Esophagus (tissue), 2 donors: Measurements from ENCODE around the gene ELF2. TPM values are rescaled to one million over a fixed set of nuclear protein-coding genes. Genes with fewer than 3 reads are reported as not detected.

Experiments used
- H3K27ac ChIP-seq, 2 donors: one replicate each; pipeline ENCODE4 v1.5.1; 2013; ENCODE audit warnings: low read depth in 2 of 2, mild to moderate bottlenecking in 2 of 2, inconsistent platforms in 1 of 2, low read length in 1 of 2, moderate library complexity in 1 of 2
- H3K27me3 ChIP-seq, 2 donors: one replicate each; pipeline ENCODE4 v1.6.1; 2013; ENCODE audit warnings: low read length in 2 of 2, control low read depth in 1 of 2, mild to moderate bottlenecking in 1 of 2; ENCODE audit not compliant: insufficient read depth in 2 of 2, control insufficient read depth in 1 of 2
- H3K36me3 ChIP-seq, 2 donors: one replicate each; pipeline ENCODE4 v1.6.1; 2013; ENCODE audit warnings: low read length in 1 of 2; ENCODE audit not compliant: control insufficient read depth in 2 of 2, insufficient read depth in 2 of 2
- H3K4me1 ChIP-seq, 2 donors: one replicate each; pipeline ENCODE4 v1.6.1; 2013; ENCODE audit warnings: low read length in 1 of 2; ENCODE audit not compliant: control insufficient read depth in 2 of 2, insufficient read depth in 2 of 2
- H3K4me3 ChIP-seq, 2 donors: one replicate each; pipeline ENCODE4 v1.5.1; 2013; ENCODE audit warnings: low read length in 2 of 2, mild to moderate bottlenecking in 2 of 2, low read depth in 1 of 2, moderate library complexity in 1 of 2
- H3K9me3 ChIP-seq, 2 donors: one replicate each; pipeline ENCODE4 v1.6.1; 2013; ENCODE audit warnings: mild to moderate bottlenecking in 2 of 2, low read depth in 1 of 2, low read length in 1 of 2, moderate library complexity in 1 of 2; ENCODE audit not compliant: control insufficient read depth in 2 of 2, insufficient read depth in 1 of 2
- WGBS, 2 donors: extraction: QIAGEN DNeasy Blood & Tissue Kit; methylation state at CpG; one replicate each; pipeline ENCODE4 v1.1.7; 2013; 5-methylcytosine and 5-hydroxymethylcytosine counted together
- polyA plus RNA-seq, 2 donors: library from polyadenylated mRNA; stranded (reverse); fragments of 200-250 nt; gene quantifications; one replicate each; pipeline ENCODE4 v1.2.3, GENCODE V29; 2013
- donor health status: healthy with polysubstance abuse.
- donor health status: Bipolar disorder and iron deficiency.

Gene ELF2
- polyA plus RNA-seq, 2 donors: 12.4 to 13.6 TPM

DNA sequence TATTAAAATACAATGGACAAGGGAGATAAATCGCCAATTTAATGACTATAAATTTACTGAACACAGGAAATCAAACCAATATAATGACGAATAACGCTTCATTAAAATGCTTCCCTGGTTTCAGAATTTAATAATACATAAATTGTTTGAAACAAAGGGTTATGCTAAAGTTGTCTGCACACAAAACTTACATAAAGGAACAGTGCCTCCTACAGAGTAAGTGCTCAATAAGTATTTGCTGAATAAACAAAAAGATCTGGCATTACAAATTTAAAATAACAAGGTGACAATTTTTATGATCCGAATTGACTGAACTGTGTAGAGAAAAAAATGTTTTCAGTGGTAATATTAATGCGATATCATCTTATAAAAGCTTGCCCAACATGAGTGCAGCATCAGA lies 91.9 kb downstream of the ELF2 start:
- Histone ChIP-seq H3K27ac (no peak overlapping the region), H3K36me3 (no peaks in the 10 kb centered on the region), H3K4me3 (peak overlapping the region in 1 of 2 donors; percentile 85), H3K9me3 (no peaks in the 10 kb centered on the region), H3K4me1 (no peaks in the 10 kb centered on the region), H3K27me3 (no peaks in the 10 kb centered on the region)
- WGBS, 2 donors: 40 to 43% methylated on average over 5 of the region's 5 CpGs

DNA sequence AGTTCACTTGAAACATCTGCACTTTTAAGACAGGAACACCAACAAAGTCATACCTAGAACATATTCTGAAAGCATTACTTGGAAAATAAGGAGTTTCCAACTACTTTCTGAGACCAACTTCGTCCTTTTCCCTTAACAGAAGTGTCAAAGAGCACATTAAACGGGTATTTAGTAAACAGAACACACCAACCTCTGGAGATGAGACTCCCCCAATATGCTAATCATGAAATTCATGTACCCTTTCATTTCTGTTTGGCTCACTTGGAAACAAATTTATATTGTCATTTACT lies 92.3 kb downstream of the ELF2 start:
- H3K27ac ChIP-seq: peak overlapping the region in 1 of 2 donors; percentile 95

DNA sequence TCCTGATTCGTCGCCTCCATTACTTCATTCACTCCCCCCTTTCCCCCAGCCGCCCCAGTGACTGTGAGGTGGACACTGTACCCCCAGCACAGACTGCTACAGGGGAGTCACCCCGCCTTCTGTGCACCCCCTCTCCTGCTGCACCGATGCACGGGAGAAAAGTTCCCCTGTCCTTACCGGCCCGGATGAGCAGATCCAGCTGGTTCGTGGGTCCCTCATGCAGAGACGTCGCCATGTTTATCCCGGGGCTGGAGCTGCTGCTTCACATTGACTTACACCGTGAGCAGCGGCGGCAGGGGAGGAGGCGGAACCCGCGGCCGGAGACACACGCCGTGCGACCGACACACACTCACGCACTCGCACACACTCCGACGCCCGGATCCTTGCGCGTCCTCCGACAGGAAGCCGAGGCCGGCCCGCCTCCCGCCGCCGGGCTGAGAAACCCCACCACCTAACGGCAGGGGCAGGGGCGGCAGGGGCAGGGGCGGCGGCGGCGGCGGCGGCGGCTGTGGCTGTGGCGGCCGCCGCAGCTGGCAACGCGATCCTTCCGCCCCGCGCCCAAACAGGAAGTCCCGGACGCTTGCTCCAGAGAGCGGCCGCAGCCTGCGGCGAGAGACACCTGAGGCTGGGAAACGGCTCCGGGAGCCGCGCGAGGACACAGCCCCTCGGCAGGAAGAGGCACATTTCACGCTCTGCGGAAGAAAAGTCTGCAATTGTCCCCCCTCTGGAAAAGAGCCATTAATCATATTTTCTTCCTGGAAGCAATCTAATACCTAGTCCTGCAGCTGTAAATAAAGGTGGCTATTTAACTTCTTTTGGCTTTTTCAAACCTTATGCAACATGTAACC lies 92.8 kb downstream of the ELF2 start:
- Histone ChIP-seq H3K27me3 (no peaks in the 10 kb centered on the region), H3K9me3 (no peaks in the 10 kb centered on the region), H3K4me3 (peak overlapping the region; percentile 85 to 90), H3K36me3 (no peaks in the 10 kb centered on the region), H3K4me1 (no peaks in the 10 kb centered on the region), H3K27ac (peak overlapping the region; percentile 95 to 98)
- 0 to 2% methylated on average over 55 to 68 of the region's 68 CpGs for whole genome bisulfite sequencing, 2 donors

More for the DNA sequence above, 92.3 kb downstream of the ELF2 start:
- Histone ChIP-seq H3K4me3 (peak overlapping the region in 1 of 2 donors; percentile 85), H3K27me3 (no peaks in the 10 kb centered on the region), H3K36me3 (no peaks in the 10 kb centered on the region), H3K4me1 (no peaks in the 10 kb centered on the region), H3K9me3 (no peaks in the 10 kb centered on the region)
- WGBS, 2 donors: 2% methylated on average over 2 of the region's 2 CpGs

DNA sequence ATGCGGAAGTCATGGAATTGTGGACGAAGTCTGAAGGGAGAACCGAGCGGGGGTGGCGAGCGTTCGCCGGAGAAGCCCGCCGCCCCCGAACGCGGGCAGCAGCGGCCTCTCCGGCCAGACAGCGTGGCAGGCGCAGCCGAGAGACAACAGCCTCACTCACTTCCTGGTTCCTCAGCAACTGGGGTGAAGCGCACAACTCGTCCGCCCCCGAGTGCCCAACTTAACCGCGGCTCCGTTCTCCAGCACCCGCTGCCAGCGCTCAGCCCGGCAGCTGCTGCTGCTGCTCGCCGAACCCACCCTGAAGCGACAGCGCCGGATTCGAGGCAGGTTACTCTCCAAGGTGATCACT lies 93.4 kb downstream of the ELF2 start:
- no peaks in the 10 kb centered on the region for H3K27me3 ChIP-seq
- H3K36me3 ChIP-seq: no peaks in the 10 kb centered on the region
- H3K27ac ChIP-seq: peak overlapping the region; percentile 95 to 98
- no peaks in the 10 kb centered on the region for H3K4me1 ChIP-seq
- peak overlapping the region; percentile 85 to 90 for H3K4me3 ChIP-seq
- H3K9me3 ChIP-seq: no peaks in the 10 kb centered on the region
- 0% methylated on average over 26 to 34 of the region's 34 CpGs for WGBS, 2 donors

DNA sequence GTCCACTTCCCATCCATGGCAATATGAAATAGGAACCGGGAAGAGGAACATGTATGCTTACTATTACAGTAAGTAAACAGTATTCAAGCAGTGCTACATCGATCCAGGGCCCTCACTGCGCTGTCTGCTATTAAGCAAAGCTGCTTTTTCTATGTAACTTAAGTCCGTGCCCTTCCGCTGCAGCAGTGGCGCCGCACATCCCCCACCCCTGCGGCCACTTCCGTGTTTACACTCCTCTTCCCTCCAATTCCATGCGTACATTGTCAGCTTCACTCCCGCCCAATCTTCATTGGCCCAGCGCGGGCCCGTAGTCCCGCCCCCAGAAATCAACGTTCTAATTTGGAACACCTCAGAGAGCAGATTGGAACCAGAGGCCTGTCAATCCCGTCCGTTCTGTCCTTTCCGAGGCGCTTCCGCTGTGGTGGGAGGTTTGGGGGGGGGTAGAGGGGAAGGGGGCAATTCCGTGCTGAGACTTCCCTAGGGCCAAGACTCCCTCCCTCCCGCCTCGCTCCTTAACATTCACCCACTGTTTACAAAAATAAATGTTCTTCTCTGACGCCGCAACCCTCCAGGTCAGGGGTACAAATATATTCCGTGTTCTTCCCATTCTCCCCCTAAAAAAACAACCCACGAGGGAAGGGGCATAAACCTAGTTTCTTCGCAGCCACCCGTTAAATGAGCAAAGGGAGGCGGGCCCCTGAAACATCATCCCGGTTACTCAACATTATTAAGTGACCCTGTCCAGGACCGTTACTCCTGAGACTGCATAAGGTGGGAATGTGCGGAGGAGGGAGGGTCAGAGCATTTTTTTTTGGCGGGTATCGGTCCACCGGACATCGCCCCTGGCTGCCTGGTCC lies 94.0 kb downstream of the ELF2 start:
- no peaks in the 10 kb centered on the region for H3K27me3 ChIP-seq
- 0% methylated on average over 38 of the region's 38 CpGs for WGBS, 2 donors
- no peaks in the 10 kb centered on the region for H3K36me3 ChIP-seq
- H3K4me1 ChIP-seq: no peaks in the 10 kb centered on the region
- H3K9me3 ChIP-seq: no peaks in the 10 kb centered on the region
- H3K27ac ChIP-seq: peak overlapping the region; percentile 95 to 98
- H3K4me3 ChIP-seq: peak overlapping the region; percentile 85 to 90

DNA sequence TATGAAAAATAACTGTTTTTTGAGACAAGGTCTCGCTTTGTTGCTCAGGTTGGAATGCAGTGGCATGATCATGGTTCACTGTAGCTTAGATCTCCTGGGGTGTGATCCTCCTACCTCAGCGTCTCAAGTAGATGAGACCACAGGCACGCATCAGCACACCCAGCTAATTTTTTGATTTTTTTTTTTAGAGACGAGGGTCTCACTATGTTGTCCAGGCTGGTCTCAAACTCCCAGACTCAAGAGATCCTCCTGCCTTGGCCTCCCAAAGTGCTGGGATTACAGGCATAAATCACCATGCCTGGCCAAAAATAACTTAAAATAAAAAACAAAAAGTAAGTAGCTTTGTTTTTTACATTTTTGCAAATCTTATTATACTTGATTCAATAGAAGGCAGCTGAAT lies 98.1 kb downstream of the ELF2 start:
- H3K4me1 ChIP-seq: no peaks in the 10 kb centered on the region
- no peak overlapping the region for H3K4me3 ChIP-seq
- no peaks in the 10 kb centered on the region for H3K9me3 ChIP-seq
- 92 to 93% methylated on average over 4 of the region's 4 CpGs for WGBS, 2 donors
- H3K36me3 ChIP-seq: no peaks in the 10 kb centered on the region
- H3K27ac ChIP-seq: no peak overlapping the region
- no peaks in the 10 kb centered on the region for H3K27me3 ChIP-seq

DNA sequence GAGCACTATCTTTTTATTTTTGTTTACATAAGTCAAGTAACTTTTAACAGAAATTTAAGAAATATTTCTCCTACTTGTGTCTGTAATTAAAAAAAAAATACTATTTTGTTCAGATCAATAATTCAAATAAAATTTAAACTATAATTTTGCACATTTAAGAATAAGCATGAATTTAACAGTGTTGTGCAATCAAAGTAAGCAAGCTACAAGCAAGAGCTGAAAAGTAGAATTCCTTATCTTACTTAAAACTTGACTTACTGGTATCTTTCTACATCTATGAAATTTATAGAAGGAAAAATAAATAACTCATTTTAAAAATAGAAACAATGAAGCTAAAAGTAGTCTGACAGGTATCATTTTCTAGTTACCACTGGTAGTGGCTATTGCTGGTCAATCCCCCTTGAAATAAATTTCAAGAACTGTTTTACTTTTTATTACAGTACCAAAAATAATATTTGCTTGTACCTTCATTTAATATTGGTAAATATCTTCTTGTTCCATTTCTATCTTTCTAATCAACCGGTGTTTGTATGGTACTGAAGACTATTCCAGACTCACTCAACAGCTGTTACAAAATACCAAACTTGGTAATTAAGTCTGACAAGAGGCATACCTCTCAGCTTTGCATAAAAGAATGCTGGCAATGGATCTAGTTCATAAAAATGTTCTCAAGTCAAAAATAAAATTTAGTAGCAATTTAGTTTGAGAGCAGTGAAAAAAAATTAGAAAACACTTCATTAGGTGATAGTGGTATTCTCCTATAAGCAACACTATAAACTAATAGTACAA lies 99.3 kb downstream of the ELF2 start:
- Histone ChIP-seq H3K27ac (no peak overlapping the region), H3K4me3 (no peak overlapping the region), H3K27me3 (no peaks in the 10 kb centered on the region), H3K36me3 (no peaks in the 10 kb centered on the region), H3K9me3 (no peaks in the 10 kb centered on the region), H3K4me1 (no peaks in the 10 kb centered on the region)
- 53 to 54% methylated on average over 1 of the region's 1 CpG for WGBS, 2 donors

DNA sequence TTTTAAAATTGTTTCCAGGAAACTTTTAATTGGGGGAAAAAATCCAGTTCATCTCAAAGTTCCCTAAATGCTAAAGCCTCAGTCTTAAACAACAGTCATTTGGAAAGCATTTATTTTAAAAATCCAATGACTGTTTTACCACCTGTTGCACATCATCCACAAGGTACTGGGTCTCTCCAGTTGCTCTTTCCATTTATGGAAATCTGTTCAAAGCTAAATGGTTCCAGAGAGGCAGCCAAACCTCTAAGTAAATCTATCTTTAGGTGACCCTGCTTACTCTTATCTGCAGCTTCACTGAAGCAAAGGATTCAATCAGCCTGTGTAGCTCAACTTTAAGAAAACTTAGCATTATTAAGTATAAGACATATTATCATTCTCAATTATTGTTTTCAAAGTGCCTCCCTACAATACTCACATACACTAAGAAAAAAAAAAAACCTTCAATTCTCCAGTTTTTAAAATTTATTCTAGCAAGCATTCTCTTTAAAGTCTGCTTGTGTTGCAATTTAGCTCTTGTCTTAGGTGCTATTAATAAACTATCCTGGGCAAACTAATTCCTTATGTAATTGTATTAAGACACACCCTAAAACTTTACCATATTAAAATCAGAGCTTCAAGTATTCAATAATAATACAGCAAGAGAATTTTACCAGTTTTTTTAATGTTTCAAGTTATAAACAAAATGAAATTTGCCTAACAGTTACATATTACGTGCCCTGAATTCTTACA lies 100.8 kb downstream of the ELF2 start:
- Histone ChIP-seq H3K4me3 (no peak overlapping the region), H3K4me1 (no peaks in the 10 kb centered on the region), H3K27ac (no peak overlapping the region), H3K36me3 (no peaks in the 10 kb centered on the region), H3K27me3 (no peaks in the 10 kb centered on the region), H3K9me3 (no peaks in the 10 kb centered on the region)
- WGBS, 2 donors: 82 to 85% methylated on average over 1 of the region's 1 CpG

DNA sequence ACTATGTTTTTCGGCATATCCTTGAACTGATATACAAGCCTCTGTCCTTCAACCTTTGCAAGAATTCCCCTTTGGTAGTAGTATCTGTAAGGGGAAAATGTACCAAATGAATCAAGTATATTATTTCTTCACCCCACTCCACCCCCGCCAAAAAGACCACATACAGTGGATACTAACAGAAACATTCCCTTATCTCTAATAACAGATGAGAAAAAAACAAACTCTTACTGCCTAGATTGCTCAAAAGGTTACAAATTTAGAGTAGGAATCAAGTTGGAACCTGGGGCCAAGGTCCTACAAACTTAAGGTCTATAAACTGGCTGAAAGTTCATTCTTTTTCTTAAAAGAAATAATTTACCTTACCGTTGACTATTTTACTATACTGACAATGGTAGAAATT lies 116.4 kb downstream of the ELF2 start:
- Histone ChIP-seq H3K9me3 (no peaks in the 10 kb centered on the region), H3K36me3 (peaks cover 0 to 13% of the 10 kb centered on the region in 2 donors), H3K4me3 (no peak overlapping the region), H3K27ac (no peak overlapping the region), H3K27me3 (no peaks in the 10 kb centered on the region), H3K4me1 (no peaks in the 10 kb centered on the region)
- WGBS, 2 donors: 95 to 98% methylated on average over 3 of the region's 3 CpGs
